Stimulated activated CD8-positive, alpha-beta memory T cell treated with anti-CD3 and anti-CD28 coated beads, Interleukin-2, amount 100 ng/mL, for 1 hour (primary cell): ENCODE data around the gene ACOX2.

Source experiments
- DNase-seq, 2 donors: peaks; one replicate each; pipeline ENCODE4 v3.0.0-alpha.2; 2020; ENCODE audit warnings: low read depth in 2 of 2

Gene ACOX2

DNA sequence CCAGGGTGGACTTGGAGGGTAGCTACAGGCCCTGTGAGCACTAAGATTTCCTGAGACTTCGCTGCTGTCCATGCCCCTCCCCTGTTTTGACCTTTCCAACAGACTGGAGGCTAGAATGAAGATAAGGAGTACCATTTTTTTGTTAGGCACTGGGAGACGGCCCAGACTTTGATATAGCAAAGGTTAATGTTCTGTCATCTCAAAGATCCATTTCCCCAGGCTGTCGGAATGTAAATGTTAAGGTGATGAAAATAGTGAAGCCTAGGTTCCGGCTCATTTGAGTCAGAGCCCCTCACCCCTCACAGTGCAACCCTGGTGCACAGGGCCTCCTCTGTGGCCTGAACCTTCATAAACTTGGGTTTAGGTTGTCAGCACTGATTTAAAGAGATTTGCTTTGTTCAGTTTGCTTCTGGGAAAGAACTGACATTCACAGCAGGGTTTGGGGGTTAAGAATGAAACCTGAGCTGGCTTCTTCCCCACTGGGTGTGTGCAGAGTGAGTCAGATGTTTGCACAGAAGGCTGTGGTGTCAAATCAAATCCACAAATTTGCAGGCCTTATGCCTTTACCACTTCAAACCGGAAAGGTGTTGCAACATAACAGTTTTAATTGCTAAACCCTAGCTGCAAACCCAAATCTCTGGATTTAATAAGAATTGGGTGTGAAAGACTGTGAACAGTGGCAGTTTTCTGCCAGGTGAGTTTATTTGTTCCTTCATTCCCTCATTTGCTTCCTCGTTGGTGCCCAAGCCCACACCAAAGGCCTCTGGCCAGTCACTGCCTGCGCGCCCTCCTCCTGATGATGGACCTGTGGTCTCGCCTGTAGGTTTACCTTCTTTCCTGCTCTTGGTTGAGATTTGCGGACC lies 65.7 kb downstream of the ACOX2 start:
- DNase-seq = peak in 1 of 2 donors; percentile 21

DNA sequence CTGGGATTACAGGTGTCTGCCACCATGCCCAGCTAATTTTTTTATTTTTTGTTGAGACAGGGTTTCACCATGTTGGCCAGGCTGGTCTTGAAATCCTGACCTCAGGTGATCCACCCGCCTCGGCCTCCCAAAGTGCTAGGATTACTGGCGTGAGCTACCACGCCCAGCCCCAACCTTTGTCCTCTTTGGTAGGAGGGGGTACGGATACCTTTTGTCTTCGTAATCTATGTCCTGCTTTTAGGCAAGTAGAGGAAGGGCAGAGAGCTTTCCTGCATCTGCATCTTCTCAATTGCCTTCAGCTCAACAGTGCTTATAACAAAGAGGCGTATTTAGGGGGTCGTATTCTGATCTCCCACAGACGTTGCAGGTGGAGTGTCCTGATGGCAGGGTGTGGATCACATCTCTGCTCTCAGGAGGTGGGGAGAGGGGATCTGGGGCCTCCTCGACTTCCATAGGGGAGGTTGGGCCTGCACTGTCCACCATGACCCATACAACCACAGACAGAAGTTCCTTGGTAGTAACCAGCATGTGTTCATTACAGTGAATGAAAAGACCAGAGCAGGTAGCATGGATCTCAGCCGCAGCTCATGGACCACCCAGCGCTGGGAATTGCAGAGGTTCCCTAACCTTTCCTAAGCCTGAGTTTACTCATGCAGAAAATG lies 66.5 kb downstream of the ACOX2 start:
- no peak for DNase-seq

DNA sequence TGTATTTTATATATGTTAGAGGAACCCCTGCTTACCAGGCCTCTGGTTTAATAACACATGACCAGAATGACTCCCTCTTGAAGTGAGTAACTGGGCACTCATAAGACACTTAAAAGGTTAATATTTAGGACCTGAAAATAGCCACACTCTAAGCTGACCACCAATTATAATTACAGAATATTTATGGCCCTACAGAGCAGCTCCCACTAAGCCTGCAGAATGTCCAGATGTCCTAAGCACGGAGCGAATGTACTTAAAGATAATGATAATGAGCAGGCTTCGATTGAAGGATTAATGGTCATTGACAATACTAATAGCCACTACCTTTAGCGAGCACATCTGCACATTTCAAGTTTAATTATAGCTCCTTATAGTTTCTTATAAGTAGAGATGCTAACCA lies 67.9 kb downstream of the ACOX2 start:
- no peak for DNase-seq

DNA sequence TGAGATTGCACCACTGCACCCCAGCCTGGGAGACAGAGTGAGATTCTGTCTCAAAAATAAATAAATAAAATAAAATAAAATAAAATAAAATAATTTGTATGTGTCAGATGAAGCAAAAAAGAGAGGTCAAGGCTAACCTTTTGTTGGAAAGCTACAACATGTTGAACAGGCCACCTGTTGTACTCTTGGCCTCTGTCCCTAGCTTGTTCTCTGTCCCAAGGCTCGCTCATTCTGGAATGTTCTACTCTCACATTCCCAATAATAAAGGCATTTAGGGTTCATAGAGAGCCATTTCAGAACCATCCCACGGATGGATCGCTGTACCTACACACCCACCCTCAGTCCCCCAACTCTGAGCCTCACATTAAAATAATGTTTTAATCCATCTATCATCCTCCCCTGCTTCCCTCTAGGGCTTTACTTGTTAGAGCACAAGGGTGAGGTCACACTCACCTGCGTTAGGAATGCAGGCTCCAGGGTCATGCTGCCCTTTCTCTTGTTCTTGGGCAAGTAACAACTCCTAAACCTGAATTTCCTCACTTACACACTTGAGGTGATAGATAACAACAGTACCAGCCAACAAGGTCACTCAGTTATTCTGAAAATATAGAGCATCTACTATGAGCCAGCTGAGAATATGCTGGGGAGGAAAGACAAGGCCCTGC lies 70.0 kb downstream of the ACOX2 start:
- no peak for DNase-seq

DNA sequence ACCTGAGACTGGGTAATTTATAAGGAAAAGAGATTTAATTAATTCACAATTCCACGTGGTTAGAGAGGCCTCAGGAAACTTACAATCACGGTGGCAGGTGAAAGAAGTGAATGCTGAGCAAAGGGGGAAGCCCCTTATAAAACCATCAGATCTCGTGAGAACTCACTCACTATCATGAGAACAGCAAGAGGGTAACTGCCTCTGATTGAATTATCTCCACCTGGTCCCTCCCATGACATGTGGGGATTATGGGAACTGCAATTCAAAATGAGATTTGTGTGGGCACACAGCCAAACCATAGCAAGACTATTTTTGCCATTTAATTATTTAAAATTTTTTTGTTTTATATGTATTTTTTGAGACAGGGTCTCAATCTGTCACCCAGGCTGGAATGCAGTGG lies 72.1 kb downstream of the ACOX2 start:
- DNase-seq = no peak

DNA sequence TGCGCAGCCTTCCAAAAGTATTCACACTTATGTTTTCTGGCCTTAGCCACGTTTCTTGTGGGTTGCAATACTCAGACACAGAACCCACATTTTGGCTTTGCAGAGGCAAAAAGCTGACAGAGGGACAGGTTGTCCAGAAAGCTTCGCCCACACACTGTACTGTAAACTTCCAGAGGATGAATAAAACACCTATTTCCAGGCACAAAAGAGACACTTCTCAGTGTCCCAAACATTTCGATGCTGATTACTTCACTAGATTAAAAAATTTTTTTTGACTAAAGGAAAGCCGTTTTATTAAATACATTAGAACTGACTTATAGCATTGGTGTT lies 73.1 kb downstream of the ACOX2 start:
- DNase-seq = no peak

DNA sequence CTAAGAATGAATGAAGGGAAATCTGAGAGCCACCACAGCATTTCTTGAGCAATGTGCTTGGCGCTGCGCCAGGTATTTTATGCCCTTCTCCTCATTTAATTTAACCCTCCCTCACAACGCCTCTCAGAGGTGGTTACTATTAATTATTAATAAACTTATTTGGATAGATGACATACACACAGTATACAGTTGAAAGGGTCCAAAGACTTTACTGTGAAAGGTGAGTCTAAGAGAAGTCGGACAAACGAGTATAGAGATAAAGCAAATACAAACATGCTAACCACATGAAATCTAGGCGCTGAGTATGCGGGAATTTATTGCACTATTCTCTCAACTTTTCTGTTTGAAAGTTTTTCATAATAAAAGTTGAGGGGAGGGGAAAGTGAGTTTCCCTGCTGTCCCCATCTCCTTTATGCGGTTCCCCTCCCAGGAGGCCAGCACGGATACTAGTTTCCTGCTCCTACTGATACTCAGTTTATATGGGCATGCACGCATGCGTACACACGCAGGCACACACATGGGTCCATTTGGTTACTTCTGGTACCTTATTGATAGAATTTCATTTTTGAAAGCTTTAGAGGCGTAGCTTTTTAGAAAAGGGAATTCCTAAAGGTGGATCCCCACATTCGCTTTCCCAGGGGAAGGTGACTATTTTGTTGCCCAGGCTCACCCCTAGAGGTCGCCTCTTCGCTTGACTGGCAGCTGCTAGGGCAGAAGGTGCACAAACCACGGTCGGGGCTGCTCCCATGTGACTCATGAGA lies 73.6 kb downstream of the ACOX2 start:
- DNase-seq = peak; percentile 44 to 56

DNA sequence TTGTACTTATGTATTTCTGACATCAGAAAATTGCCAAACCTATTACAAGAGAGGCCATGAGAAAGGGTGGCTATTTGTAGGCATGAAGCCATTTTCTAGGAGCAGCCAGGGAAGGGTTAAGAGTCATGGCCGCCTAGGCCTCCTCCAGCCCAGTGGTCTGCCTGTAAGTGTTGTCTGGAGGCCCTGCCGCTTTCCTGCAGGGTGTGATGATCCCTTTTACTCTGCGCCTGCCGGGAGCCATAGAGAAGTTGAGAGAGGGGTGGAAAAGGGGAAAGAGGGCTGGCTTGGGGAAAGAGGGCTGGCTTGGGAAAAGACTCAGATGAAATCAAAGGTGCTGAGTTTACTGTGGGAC lies 74.2 kb downstream of the ACOX2 start:
- DNase-seq = no peak

DNA sequence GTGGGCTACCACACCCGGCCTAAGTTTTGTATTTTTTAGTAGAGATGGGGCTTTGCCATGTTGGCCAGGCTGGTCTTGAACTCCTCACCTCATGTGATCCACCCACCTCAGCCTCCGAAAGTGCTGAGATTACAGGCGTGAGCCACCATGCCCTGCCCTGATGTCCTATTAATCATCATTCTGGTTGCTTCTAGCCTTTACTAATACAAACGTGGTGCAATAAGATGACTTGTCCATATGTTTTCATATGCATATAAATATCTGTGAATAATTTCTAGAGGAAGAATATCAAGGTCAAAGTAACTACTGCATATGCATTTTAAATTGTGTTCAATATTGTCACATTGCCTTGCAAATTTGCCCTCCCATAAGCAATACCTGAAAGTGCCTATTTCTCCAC lies 77.8 kb downstream of the ACOX2 start:
- DNase-seq = no peak
